A549 (cell line): ENCODE measurements around the gene WSCD2. TPM values are rescaled to one million over a fixed set of nuclear protein-coding genes. Genes with fewer than 3 reads are reported as not detected.

Source experiments
- ATAC-seq, 2 experiments: fragments of 200-7000 bp in 1 of 2; fragments of >200 bp in 1 of 2; cut with Nextera tagmentation in 1 of 2; cut with Tn5 transposase in 1 of 2; 3 replicates each; pipeline versions ENCODE4 v1.8.0 to v1.9.1; 2018 to 2020; ENCODE audit warnings: mild to moderate bottlenecking in 1 of 2, moderate library complexity in 1 of 2
- CTCF ChIA-PET: fragments of 300-600 bp; sonication (Branson Sonifier 250); formaldehyde crosslinking; extraction: SDS; loops from one replicate; lab custom pipeline; 2021; ENCODE audit warnings: antibody characterized with exemption, inconsistent platforms; lab: Yijun Ruan, JAX
- POLR2A ChIA-PET: fragments of 350-600 bp; formaldehyde crosslinking; extraction: SDS; loops from one replicate; lab custom pipeline; 2021; ENCODE audit warnings: antibody characterized with exemption, inconsistent platforms; lab: Yijun Ruan, JAX
- DNase-seq, 2 experiments: peaks; one replicate each; pipeline versions ENCODE4 v3.0.0 to v3.0.0-alpha.2; 2011 to 2016; ENCODE audit warnings: low read depth in 1 of 2, low spot score in 1 of 2
- FAIRE-seq: peaks from 2 replicates; lab custom pipeline; 2011; peaks lifted over from hg19 to GRCh38; lab: Jason Lieb, UNC
- H3K27ac ChIP-seq, 2 experiments: fragments of >200 bp; sonication (Bioruptor Twin); formaldehyde crosslinking; 3 replicates each; pipeline ENCODE4 v1.5.1; 2016 to 2017
- H3K4me1 ChIP-seq: fragments of >200 bp; sonication (Bioruptor Twin); formaldehyde crosslinking; 3 replicates; pipeline ENCODE4 v1.6.1; 2016
- H3K4me2 ChIP-seq: fragments of >200 bp; sonication (Bioruptor Twin); formaldehyde crosslinking; 3 replicates; pipeline ENCODE4 v1.6.1; 2016
- H3K4me3 ChIP-seq: fragments of >200 bp; sonication (Bioruptor Twin); formaldehyde crosslinking; 3 replicates; pipeline ENCODE4 v1.5.1; 2016
- H3K9me3 ChIP-seq: fragments of >200 bp; sonication (Bioruptor Twin); formaldehyde crosslinking; 3 replicates; pipeline ENCODE4 v1.6.1; 2016
- BHLHE40 ChIP-seq: IDR thresholded peaks from 2 replicates; pipeline ENCODE4 v1.6.1; 2012; ENCODE audit warnings: low read depth, low read length, inconsistent platforms
- CBX8 ChIP-seq: fragments of 200-600 bp; sonication (generic); IDR thresholded peaks from 2 replicates; pipeline ENCODE4 v1.6.1; 2016
- EHF ChIP-seq: fragments of 250-450 bp; sonication (Bioruptor Pico); IDR thresholded peaks from 2 replicates; pipeline ENCODE4 v1.5.0; 2020; ENCODE audit warnings: mild to moderate bottlenecking
- FOSL2 ChIP-seq, 2 experiments: fragments of 450-650 bp in 1 of 2; fragments of >200 bp in 1 of 2; sonication (Bioruptor Twin) in 1 of 2; formaldehyde crosslinking; IDR thresholded peaks; 2 replicates each; pipeline versions ENCODE4 v1.5.0 to v1.6.1; 2016 to 2020; ENCODE audit warnings: mild to moderate bottlenecking in 1 of 2, moderate library complexity in 1 of 2
- FOXS1 ChIP-seq: fragments of 250-450 bp; sonication (Bioruptor Pico); IDR thresholded peaks from 2 replicates; pipeline ENCODE4 v1.5.0; 2020; ENCODE audit warnings: mild to moderate bottlenecking, moderate library complexity
- NFE2L2 ChIP-seq: fragments of 150-350 bp; conservative IDR thresholded peaks from 2 replicates; pipeline ENCODE4 v1.6.1; 2014; ENCODE audit warnings: low read length
- PHF8 ChIP-seq: fragments of 200-600 bp; sonication (generic); IDR thresholded peaks from 2 replicates; pipeline ENCODE4 v1.6.1; 2016; ENCODE audit warnings: low read depth, mild to moderate bottlenecking, antibody characterized with exemption, moderate library complexity, borderline replicate concordance
- RARB ChIP-seq: fragments of 250-450 bp; sonication (Bioruptor Pico); IDR thresholded peaks from 2 replicates; pipeline ENCODE4 v1.8.0; 2021; ENCODE audit warnings: mild to moderate bottlenecking, moderate library complexity
- RFX5 ChIP-seq: fragments of 450-650 bp; IDR thresholded peaks from 2 replicates; pipeline ENCODE4 v1.7.1; 2014; ENCODE audit warnings: antibody characterized with exemption, mild to moderate bottlenecking, moderate library complexity
- SMC3 ChIP-seq: fragments of >200 bp; sonication (Bioruptor Twin); formaldehyde crosslinking; IDR thresholded peaks from 3 replicates; pipeline ENCODE4 v1.6.1; 2018; ENCODE audit warnings: inconsistent platforms
- SREBF2 ChIP-seq: fragments of 450-650 bp; IDR thresholded peaks from 2 replicates; pipeline ENCODE4 v1.6.1; 2014; ENCODE audit warnings: mild to moderate bottlenecking, moderate library complexity
- TFCP2L1 ChIP-seq: fragments of 250-450 bp; sonication (Bioruptor Pico); IDR thresholded peaks from 2 replicates; pipeline ENCODE4 v1.5.0; 2021; ENCODE audit warnings: mild to moderate bottlenecking
- ZNF302 ChIP-seq: fragments of 250-450 bp; sonication (Bioruptor Pico); IDR thresholded peaks from 2 replicates; pipeline ENCODE4 v1.9.0; 2021; ENCODE audit warnings: inconsistent platforms, mild to moderate bottlenecking, moderate library complexity
- ZSCAN20 ChIP-seq: fragments of 250-450 bp; sonication (Bioruptor Pico); IDR thresholded peaks from 2 replicates; pipeline ENCODE4 v1.8.0; 2022; ENCODE audit warnings: mild to moderate bottlenecking, moderate library complexity
- WGBS: methylation state at CpG from one replicate; pipeline ENCODE4 v1.1.6; 2017; ENCODE audit errors: missing lambda C conversion rate; 5-methylcytosine and 5-hydroxymethylcytosine counted together
- polyA plus RNA-seq, 4 experiments: library from polyadenylated mRNA; depleted of rRNA in 3 of 4; stranded (reverse); fragments of >200 nt; fragmentation: RNase III in 1 of 4; extraction: RNeasy Plus Mini Kit Qiagen cat#74134 plus additional on column Dnase treatment in 1 of 4; gene quantifications; 2 replicates in 3 of 4; 3 replicates in 1 of 4; pipeline ENCODE4 v1.2.3, GENCODE V29; 2011 to 2017
- TF ChIP-seq, protein P1 (sequence below): fragments of 450-650 bp; IDR thresholded peaks from 2 replicates; pipeline ENCODE4 v1.6.1; 2014; ENCODE audit warnings: antibody characterized with exemption
- TF ChIP-seq, protein P2 (sequence below): fragments of >200 bp; sonication (Bioruptor Twin); formaldehyde crosslinking; IDR thresholded peaks from 3 replicates; pipeline ENCODE4 v1.5.1; 2016
- TF ChIP-seq, protein P3 (sequence below): fragments of >200 bp; sonication (Bioruptor Twin); formaldehyde crosslinking; IDR thresholded peaks from 2 replicates; pipeline ENCODE4 v1.6.1; 2016
- TF ChIP-seq, protein P4 (sequence below): fragments of 200-600 bp; sonication (generic); IDR thresholded peaks from 2 replicates; pipeline ENCODE4 v1.6.1; 2016; ENCODE audit warnings: antibody characterized with exemption, mild to moderate bottlenecking, moderate library complexity
- TF ChIP-seq, protein P5 (sequence below): IDR thresholded peaks from 2 replicates; pipeline ENCODE4 v1.6.1; 2012
- TF ChIP-seq, protein P6 (sequence below): IDR thresholded peaks from 2 replicates; pipeline ENCODE4 v1.6.1; 2012; ENCODE audit warnings: low read depth, borderline replicate concordance

Gene WSCD2
- polyA plus RNA-seq, 2 of the 4 experiments (the other 2 are of a cell fraction): not detected

DNA sequence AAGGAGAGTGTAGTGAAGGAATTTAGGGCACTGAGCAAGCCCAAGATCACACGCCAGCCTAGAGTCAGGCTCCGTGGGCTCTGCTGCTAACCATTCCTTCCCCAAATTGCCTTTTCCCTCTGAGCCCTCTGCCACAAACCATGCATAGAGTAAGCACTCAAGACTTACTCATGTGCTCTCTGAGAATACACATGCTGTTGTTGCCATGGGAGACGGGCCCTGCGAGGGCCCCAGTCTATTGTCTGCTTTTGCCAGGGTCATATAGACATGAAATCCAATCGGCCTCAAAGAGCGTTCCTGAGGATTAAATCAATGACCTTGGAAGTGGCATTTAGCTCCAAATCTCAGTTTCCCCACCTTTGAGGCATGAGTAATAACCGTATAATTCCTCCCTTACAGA, 48.7 kb upstream of the WSCD2 start:
- ATAC-seq (no peak), DNase-seq (no peak), FAIRE-seq (no peak)
- no peak for TF ChIP-seq EHF (CRISPR knock-in tag)
- TF ChIP-seq SREBF2: no peak
- TF ChIP-seq, protein P1, sequence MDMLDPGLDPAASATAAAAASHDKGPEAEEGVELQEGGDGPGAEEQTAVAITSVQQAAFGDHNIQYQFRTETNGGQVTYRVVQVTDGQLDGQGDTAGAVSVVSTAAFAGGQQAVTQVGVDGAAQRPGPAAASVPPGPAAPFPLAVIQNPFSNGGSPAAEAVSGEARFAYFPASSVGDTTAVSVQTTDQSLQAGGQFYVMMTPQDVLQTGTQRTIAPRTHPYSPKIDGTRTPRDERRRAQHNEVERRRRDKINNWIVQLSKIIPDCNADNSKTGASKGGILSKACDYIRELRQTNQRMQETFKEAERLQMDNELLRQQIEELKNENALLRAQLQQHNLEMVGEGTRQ: no peak
- no peak for TF ChIP-seq ZNF302
- no peak for TF ChIP-seq FOSL2 (IDR thresholded peaks at IDR 0.05)
- no peak for TF ChIP-seq FOSL2 (CRISPR knock-in tag; IDR thresholded peaks at IDR 0.05)
- TF ChIP-seq FOXS1 (CRISPR knock-in tag): no peak
- no peak for TF ChIP-seq SMC3
- no peak for TF ChIP-seq PHF8
- no peak for TF ChIP-seq ZSCAN20 (CRISPR knock-in tag)
- TF ChIP-seq, protein P2, sequence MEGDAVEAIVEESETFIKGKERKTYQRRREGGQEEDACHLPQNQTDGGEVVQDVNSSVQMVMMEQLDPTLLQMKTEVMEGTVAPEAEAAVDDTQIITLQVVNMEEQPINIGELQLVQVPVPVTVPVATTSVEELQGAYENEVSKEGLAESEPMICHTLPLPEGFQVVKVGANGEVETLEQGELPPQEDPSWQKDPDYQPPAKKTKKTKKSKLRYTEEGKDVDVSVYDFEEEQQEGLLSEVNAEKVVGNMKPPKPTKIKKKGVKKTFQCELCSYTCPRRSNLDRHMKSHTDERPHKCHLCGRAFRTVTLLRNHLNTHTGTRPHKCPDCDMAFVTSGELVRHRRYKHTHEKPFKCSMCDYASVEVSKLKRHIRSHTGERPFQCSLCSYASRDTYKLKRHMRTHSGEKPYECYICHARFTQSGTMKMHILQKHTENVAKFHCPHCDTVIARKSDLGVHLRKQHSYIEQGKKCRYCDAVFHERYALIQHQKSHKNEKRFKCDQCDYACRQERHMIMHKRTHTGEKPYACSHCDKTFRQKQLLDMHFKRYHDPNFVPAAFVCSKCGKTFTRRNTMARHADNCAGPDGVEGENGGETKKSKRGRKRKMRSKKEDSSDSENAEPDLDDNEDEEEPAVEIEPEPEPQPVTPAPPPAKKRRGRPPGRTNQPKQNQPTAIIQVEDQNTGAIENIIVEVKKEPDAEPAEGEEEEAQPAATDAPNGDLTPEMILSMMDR: no peak
- TF ChIP-seq, protein P3, sequence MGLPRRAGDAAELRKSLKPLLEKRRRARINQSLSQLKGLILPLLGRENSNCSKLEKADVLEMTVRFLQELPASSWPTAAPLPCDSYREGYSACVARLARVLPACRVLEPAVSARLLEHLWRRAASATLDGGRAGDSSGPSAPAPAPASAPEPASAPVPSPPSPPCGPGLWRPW: no peak
- TF ChIP-seq, protein P4, sequence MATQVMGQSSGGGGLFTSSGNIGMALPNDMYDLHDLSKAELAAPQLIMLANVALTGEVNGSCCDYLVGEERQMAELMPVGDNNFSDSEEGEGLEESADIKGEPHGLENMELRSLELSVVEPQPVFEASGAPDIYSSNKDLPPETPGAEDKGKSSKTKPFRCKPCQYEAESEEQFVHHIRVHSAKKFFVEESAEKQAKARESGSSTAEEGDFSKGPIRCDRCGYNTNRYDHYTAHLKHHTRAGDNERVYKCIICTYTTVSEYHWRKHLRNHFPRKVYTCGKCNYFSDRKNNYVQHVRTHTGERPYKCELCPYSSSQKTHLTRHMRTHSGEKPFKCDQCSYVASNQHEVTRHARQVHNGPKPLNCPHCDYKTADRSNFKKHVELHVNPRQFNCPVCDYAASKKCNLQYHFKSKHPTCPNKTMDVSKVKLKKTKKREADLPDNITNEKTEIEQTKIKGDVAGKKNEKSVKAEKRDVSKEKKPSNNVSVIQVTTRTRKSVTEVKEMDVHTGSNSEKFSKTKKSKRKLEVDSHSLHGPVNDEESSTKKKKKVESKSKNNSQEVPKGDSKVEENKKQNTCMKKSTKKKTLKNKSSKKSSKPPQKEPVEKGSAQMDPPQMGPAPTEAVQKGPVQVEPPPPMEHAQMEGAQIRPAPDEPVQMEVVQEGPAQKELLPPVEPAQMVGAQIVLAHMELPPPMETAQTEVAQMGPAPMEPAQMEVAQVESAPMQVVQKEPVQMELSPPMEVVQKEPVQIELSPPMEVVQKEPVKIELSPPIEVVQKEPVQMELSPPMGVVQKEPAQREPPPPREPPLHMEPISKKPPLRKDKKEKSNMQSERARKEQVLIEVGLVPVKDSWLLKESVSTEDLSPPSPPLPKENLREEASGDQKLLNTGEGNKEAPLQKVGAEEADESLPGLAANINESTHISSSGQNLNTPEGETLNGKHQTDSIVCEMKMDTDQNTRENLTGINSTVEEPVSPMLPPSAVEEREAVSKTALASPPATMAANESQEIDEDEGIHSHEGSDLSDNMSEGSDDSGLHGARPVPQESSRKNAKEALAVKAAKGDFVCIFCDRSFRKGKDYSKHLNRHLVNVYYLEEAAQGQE: no peak
- TF ChIP-seq RARB (CRISPR knock-in tag): no peak
- TF ChIP-seq BHLHE40: no peak
- no peak for TF ChIP-seq CBX8
- TF ChIP-seq, protein P5, sequence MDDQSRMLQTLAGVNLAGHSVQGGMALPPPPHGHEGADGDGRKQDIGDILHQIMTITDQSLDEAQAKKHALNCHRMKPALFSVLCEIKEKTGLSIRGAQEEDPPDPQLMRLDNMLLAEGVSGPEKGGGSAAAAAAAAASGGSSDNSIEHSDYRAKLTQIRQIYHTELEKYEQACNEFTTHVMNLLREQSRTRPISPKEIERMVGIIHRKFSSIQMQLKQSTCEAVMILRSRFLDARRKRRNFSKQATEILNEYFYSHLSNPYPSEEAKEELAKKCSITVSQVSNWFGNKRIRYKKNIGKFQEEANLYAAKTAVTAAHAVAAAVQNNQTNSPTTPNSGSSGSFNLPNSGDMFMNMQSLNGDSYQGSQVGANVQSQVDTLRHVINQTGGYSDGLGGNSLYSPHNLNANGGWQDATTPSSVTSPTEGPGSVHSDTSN: no peak
- no peak for TF ChIP-seq RFX5
- TF ChIP-seq, protein P6, sequence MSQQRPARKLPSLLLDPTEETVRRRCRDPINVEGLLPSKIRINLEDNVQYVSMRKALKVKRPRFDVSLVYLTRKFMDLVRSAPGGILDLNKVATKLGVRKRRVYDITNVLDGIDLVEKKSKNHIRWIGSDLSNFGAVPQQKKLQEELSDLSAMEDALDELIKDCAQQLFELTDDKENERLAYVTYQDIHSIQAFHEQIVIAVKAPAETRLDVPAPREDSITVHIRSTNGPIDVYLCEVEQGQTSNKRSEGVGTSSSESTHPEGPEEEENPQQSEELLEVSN: no peak
- no peaks in the 10 kb centered on the region for H3K4me1 ChIP-seq
- 9% methylated on average over 7 of the region's 7 CpGs for WGBS
- H3K27ac ChIP-seq: no peak overlapping the region
- H3K9me3 ChIP-seq: no peaks in the 10 kb centered on the region
- no peak overlapping the region for H3K4me3 ChIP-seq
- CTCF ChIA-PET: interaction anchor here (0.6 to 1.1 kb wide), 3 partner anchors 37 to 798 kb away, joined by 3 read pairs; no protein-coding TSS in a partner anchor
- no peak overlapping the region for H3K4me2 ChIP-seq
- POLR2A ChIA-PET: no interaction called here

DNA sequence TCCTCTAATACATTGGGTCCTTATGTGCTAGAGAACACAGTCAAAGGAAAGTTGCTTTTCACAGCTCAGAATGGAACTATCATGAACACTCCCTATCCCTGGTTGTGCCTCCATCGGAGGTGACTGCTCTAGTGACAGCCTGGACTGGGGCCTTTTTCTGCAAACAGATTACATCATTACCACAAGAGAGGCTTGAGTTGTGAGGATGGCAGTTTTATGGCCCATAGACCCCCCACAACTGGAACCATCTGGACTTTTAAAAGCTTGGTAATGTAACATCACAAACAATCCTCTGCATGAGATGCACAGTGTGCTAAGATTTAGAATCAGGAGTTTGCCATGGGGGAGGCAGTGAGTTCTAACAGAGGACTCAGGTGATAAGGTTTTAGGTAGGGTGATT, 46.6 kb upstream of the WSCD2 start:
- no peak for ATAC-seq
- no peak overlapping the region for H3K4me2 ChIP-seq
- no peak overlapping the region for H3K4me3 ChIP-seq
- CTCF ChIA-PET: no interaction called here
- 0% methylated on average over 1 of the region's 1 CpG for WGBS
- POLR2A ChIA-PET: no interaction called here
- no peak for DNase-seq
- TF ChIP-seq NFE2L2 (no peak), TFCP2L1 (CRISPR knock-in tag) (no peak)
- TF ChIP-seq, protein P3: no peak
- TF ChIP-seq, all 56 proteins: peak for 0
- Histone ChIP-seq H3K4me1 (no peaks in the 10 kb centered on the region), H3K9me3 (no peaks in the 10 kb centered on the region), H3K27ac (no peak overlapping the region)
- no peak for FAIRE-seq
